HS-27A (cell line): ENCODE results near the gene NOTUM.

Experiments
- DNase-seq: peaks from one replicate; pipeline ENCODE4 v3.0.0-alpha.2; 2012; ENCODE audit warnings: low read depth, missing footprints

Gene NOTUM

GRCh38 chr17:81977211-81977808 lies 16.3 kb upstream of the NOTUM start, which contains the start of gene ASPSCR1:
Gene ASPSCR1 (plus strand): TSS chr17:81977629. CDS start chr17:81977647, 18 bp downstream.
- no peak for DNase-seq

- no peak for DNase-seq
Observed at GRCh38 chr17:81976332-81977210, 15.6 kb upstream of the NOTUM start.

GRCh38 chr17:81973432-81973831 lies 12.4 kb upstream of the NOTUM start:
- no peak for DNase-seq

- no peak for DNase-seq
Observed at GRCh38 chr17:81968850-81969812, 8.1 kb upstream of the NOTUM start.

GRCh38 chr17:81968396-81968745 lies 7.4 kb upstream of the NOTUM start:
- no peak for DNase-seq

- DNase-seq = no peak
Observed at GRCh38 chr17:81967533-81968395, 6.8 kb upstream of the NOTUM start.

- no peak for DNase-seq
Observed at GRCh38 chr17:81967244-81967532, 6.2 kb upstream of the NOTUM start.

GRCh38 chr17:81966343-81967243 lies 5.6 kb upstream of the NOTUM start:
- DNase-seq = no peak

GRCh38 chr17:81964081-81964849 lies 3.3 kb upstream of the NOTUM start:
- DNase-seq = no peak

- no peak for DNase-seq
Observed at GRCh38 chr17:81962499-81963441, 1.8 kb upstream of the NOTUM start.

- DNase-seq = no peak
Observed at GRCh38 chr17:81961521-81962498, 823 bp upstream of the NOTUM start.

- no peak for DNase-seq
Observed at GRCh38 chr17:81960130-81960958, 643 bp downstream of the NOTUM start.

GRCh38 chr17:81959362-81960129 lies 1.4 kb downstream of the NOTUM start:
- DNase-seq = no peak

GRCh38 chr17:81958633-81959342 lies 2.2 kb downstream of the NOTUM start:
- DNase-seq = no peak
